CD14-positive monocyte (primary cell): ENCODE data around the gene PKNOX2. TPM values are rescaled to one million over a fixed set of nuclear protein-coding genes. Genes with fewer than 3 reads are reported as not detected.

Experiments
- DNase-seq, 3 donors: peaks; one replicate each; pipeline ENCODE4 v3.0.0-alpha.2; 2011 to 2022
- H2AFZ ChIP-seq: 2 replicates; pipeline ENCODE4 v1.6.0; 2012; ENCODE audit warnings: mild to moderate bottlenecking, low read depth, low read length, inconsistent platforms; ENCODE audit not compliant: insufficient read depth, poor library complexity, severe bottlenecking
- H3K27ac ChIP-seq, 2 donors: 1 replicate in 1 of 2; 2 replicates in 1 of 2; pipeline ENCODE4 v1.5.1; 2012 to 2013; ENCODE audit warnings: low read length in 2 of 2, control low read depth in 1 of 2, inconsistent platforms in 1 of 2, low read depth in 1 of 2, mild to moderate bottlenecking in 1 of 2
- H3K27me3 ChIP-seq, 2 donors: one replicate each; pipeline versions ENCODE4 v1.6.0 to v1.6.1; 2011 to 2013; ENCODE audit warnings: low read length in 2 of 2; ENCODE audit not compliant: control insufficient read depth in 2 of 2, insufficient read depth in 2 of 2
- H3K36me3 ChIP-seq, 2 donors: replicated peaks in 1 of 2; 1 replicate in 1 of 2; 2 replicates in 1 of 2; pipeline versions ENCODE4 v1.5.1 to v1.6.1; 2012 to 2013; ENCODE audit warnings: low read length in 2 of 2, control low read depth in 1 of 2, inconsistent platforms in 1 of 2, mild to moderate bottlenecking in 1 of 2; ENCODE audit not compliant: insufficient read depth in 2 of 2, control insufficient read depth in 1 of 2
- H3K4me1 ChIP-seq, 2 donors: 1 replicate in 1 of 2; 2 replicates in 1 of 2; pipeline versions ENCODE4 v1.5.1 to v1.6.1; 2012 to 2013; ENCODE audit warnings: low read length in 2 of 2, control low read depth in 1 of 2, inconsistent platforms in 1 of 2, mild to moderate bottlenecking in 1 of 2, moderate library complexity in 1 of 2; ENCODE audit not compliant: insufficient read depth in 2 of 2, control insufficient read depth in 1 of 2
- H3K4me2 ChIP-seq: replicated peaks from 2 replicates; pipeline ENCODE3; 2012; ENCODE audit warnings: low read length, moderate library complexity, mild to moderate bottlenecking; ENCODE audit not compliant: poor library complexity, severe bottlenecking; ENCODE audit errors: extremely low read depth
- H3K4me3 ChIP-seq, 3 experiments: fragments of 200-600 bp in 1 of 3; sonication (generic) in 1 of 3; replicated peaks in 1 of 3; 1 replicate in 2 of 3; 2 replicates in 1 of 3; pipeline ENCODE4 v1.5.1; 2011 to 2013; ENCODE audit warnings: low read length in 3 of 3, mild to moderate bottlenecking in 3 of 3, control low read depth in 2 of 3, low read depth in 2 of 3, inconsistent platforms in 1 of 3, moderate library complexity in 1 of 3
- H3K79me2 ChIP-seq: 2 replicates; pipeline ENCODE4 v1.6.0; 2012; ENCODE audit warnings: mild to moderate bottlenecking, control low read depth, inconsistent platforms, low read length, moderate library complexity; ENCODE audit not compliant: insufficient read depth
- H3K9ac ChIP-seq: 2 replicates; pipeline ENCODE4 v1.6.0; 2017; ENCODE audit warnings: low read length, mild to moderate bottlenecking; ENCODE audit not compliant: insufficient read depth, poor library complexity, severe bottlenecking
- H3K9me3 ChIP-seq, 2 donors: replicated peaks in 1 of 2; 1 replicate in 1 of 2; 2 replicates in 1 of 2; pipeline versions ENCODE4 v1.5.1 to v1.6.1; 2012 to 2013; ENCODE audit warnings: low read length in 2 of 2, control low read depth in 1 of 2; ENCODE audit not compliant: control insufficient read depth in 1 of 2, insufficient read depth in 1 of 2
- H4K20me1 ChIP-seq: 2 replicates; pipeline ENCODE4 v1.6.0; 2012; ENCODE audit warnings: mild to moderate bottlenecking, low read length, control low read depth, moderate library complexity; ENCODE audit not compliant: insufficient read depth
- H3K27ac Mint-ChIP-seq, 7 donors: one replicate each; pipeline ENCODE4 v1.8.0; 2020; ENCODE audit warnings: mild to moderate bottlenecking in 7 of 7, mixed read lengths in 7 of 7, moderate library complexity in 6 of 7, inconsistent platforms in 2 of 7
- H3K27me3 Mint-ChIP-seq, 3 donors: one replicate each; pipeline ENCODE4 v1.8.0; 2021 to 2022; ENCODE audit warnings: low read depth in 3 of 3, mild to moderate bottlenecking in 3 of 3, mixed read lengths in 3 of 3, moderate library complexity in 3 of 3, inconsistent platforms in 1 of 3
- H3K36me3 Mint-ChIP-seq, 2 donors: one replicate each; pipeline ENCODE4 v1.8.0; 2020; ENCODE audit warnings: mixed read lengths in 2 of 2, inconsistent platforms in 1 of 2, mild to moderate bottlenecking in 1 of 2
- H3K4me1 Mint-ChIP-seq: one replicate; pipeline ENCODE4 v1.8.0; 2020; ENCODE audit warnings: mild to moderate bottlenecking, mixed read lengths
- H3K4me3 Mint-ChIP-seq, 2 donors: one replicate each; pipeline ENCODE4 v1.8.0; 2020; ENCODE audit warnings: mild to moderate bottlenecking in 2 of 2, mixed read lengths in 2 of 2, moderate library complexity in 1 of 2
- H3K9me3 Mint-ChIP-seq, 7 donors: one replicate each; pipeline ENCODE4 v1.8.0; 2020 to 2022; ENCODE audit warnings: mixed read lengths in 7 of 7, mild to moderate bottlenecking in 6 of 7, moderate library complexity in 6 of 7, inconsistent platforms in 2 of 7
- WGBS: methylation state at CpG from one replicate; pipeline ENCODE4 v1.1.5; 2013; ENCODE audit warnings: missing lambda C conversion rate; ENCODE audit not compliant: insufficient coverage; 5-methylcytosine and 5-hydroxymethylcytosine counted together
- intact Hi-C, 2 donors: fragments of 100-400 bp; cut with micrococcal nuclease; formaldehyde crosslinking; loops; one replicate each; pipeline versions ENCODE4 v1.15.0 to v1.15.1; 2023
- polyA plus RNA-seq, 3 donors: library from polyadenylated mRNA; depleted of rRNA in 1 of 3; unstranded in 2 of 3; stranded (reverse) in 1 of 3; fragments of 300-500 nt in 2 of 3; fragments of >200 nt in 1 of 3; fragmentation: Illumina TruSeq in 2 of 3; gene quantifications; 1 replicate in 2 of 3; 2 replicates in 1 of 3; pipeline ENCODE4 v1.2.3, GENCODE V29; 2012 to 2021
- TF ChIP-seq, protein P1 (sequence below): fragments of 200-600 bp; IDR thresholded peaks from one replicate; pipeline ENCODE4 v1.8.0; 2022; ENCODE audit warnings: antibody characterized with exemption, mild to moderate bottlenecking

The PKNOX2 gene
- polyA plus RNA-seq, 3 donors = not detected

DNA sequence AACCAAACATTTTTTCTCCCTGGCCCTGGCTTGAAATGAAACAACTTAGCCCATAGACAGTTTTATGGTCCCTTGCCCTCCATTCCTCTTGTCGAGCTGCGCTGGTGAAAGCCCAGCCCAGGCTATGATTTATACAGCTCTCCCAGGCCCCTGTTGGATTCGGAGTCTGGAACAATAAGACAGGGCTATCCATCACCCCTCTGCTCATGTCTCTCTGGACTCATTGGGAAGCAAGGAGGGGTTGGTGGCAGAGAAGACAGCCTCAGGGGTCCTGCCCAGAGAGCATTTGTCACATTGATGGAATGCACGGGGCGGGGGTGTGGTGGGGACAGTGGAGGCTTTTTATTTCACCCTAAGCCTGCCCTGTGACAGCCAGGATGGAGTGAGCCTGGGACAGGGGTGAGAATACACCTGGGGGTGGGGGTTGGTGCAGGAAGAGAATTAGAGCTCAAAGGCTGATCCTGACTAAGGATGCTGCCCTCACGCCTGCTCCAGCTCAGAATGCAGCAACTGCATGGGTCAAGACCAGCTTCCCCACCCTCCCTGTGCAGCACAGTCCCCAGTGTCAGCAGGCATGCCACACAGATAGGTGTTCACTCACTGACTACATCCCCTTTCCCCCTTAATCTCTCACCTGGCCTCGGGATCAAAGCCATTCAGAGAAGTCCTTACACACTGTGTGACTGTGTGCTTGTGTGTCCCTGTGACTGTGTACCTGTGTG lies 10.0 kb upstream of the PKNOX2 start:
- H3K9me3 ChIP-seq = peaks cover 0 to 6% of the 10 kb centered on the region in 2 donors
- Mint-ChIP-seq H3K36me3 (no peaks in the 10 kb centered on the region), H3K9me3 (peaks cover 0 to 13% (median 3%) of the 10 kb centered on the region in 7 donors), H3K27me3 (peaks cover 18 to 42% (median 28%) of the 10 kb centered on the region in 3 donors), H3K27ac (no peak overlapping the region), H3K4me1 (no peaks in the 10 kb centered on the region), H3K4me3 (no peak overlapping the region)
- TF ChIP-seq, protein P1, sequence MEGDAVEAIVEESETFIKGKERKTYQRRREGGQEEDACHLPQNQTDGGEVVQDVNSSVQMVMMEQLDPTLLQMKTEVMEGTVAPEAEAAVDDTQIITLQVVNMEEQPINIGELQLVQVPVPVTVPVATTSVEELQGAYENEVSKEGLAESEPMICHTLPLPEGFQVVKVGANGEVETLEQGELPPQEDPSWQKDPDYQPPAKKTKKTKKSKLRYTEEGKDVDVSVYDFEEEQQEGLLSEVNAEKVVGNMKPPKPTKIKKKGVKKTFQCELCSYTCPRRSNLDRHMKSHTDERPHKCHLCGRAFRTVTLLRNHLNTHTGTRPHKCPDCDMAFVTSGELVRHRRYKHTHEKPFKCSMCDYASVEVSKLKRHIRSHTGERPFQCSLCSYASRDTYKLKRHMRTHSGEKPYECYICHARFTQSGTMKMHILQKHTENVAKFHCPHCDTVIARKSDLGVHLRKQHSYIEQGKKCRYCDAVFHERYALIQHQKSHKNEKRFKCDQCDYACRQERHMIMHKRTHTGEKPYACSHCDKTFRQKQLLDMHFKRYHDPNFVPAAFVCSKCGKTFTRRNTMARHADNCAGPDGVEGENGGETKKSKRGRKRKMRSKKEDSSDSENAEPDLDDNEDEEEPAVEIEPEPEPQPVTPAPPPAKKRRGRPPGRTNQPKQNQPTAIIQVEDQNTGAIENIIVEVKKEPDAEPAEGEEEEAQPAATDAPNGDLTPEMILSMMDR = no peak
- no peak overlapping the region for H3K27ac ChIP-seq
- no peaks in the 10 kb centered on the region for H3K4me1 ChIP-seq
- no peak overlapping the region for H3K4me2 ChIP-seq
- no peaks in the 10 kb centered on the region for H3K79me2 ChIP-seq
- H3K9ac ChIP-seq = no peak overlapping the region
- no peak overlapping the region for H2AFZ ChIP-seq
- intact Hi-C loops = no loop called here
- no peaks in the 10 kb centered on the region for H4K20me1 ChIP-seq
- peaks cover 0 to 5% of the 10 kb centered on the region in 2 donors for H3K27me3 ChIP-seq
- DNase-seq = no peak
- WGBS = 60% methylated on average over 2 of the region's 7 CpGs
- H3K36me3 ChIP-seq = no peaks in the 10 kb centered on the region
- H3K4me3 ChIP-seq = no peak overlapping the region

DNA sequence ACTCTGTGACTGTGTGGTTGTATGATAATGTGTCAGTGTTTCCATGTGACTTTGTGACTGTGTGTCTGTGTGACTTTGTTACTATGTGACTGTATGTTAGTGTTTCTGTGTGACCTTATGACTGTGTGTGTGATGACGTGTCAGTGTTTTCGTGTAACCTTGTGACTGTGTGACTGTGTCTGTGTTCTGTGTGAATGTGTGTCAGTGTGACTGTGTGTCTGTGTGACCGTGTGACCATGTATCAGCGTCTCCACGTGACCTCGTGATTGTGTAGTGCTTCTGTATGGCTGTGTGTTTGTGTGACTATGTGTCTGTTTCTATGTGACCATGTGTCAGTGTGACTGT lies 9.5 kb upstream of the PKNOX2 start:
- 96% methylated on average over 6 of the region's 6 CpGs for WGBS
- no peaks in the 10 kb centered on the region for H3K79me2 ChIP-seq
- H3K36me3 ChIP-seq = no peaks in the 10 kb centered on the region
- H3K4me3 ChIP-seq = no peak overlapping the region
- TF ChIP-seq, protein P1 = no peak
- peaks cover 0 to 13% (median 3%) of the 10 kb centered on the region in 7 donors for H3K9me3 Mint-ChIP-seq
- H3K9me3 ChIP-seq = peaks cover 0 to 6% of the 10 kb centered on the region in 2 donors
- H3K4me1 ChIP-seq = no peaks in the 10 kb centered on the region
- no peak overlapping the region for H2AFZ ChIP-seq
- no peaks in the 10 kb centered on the region for H3K36me3 Mint-ChIP-seq
- H4K20me1 ChIP-seq = no peaks in the 10 kb centered on the region
- H3K4me2 ChIP-seq = no peak overlapping the region
- intact Hi-C loops = no loop called here
- no peak overlapping the region for H3K27ac Mint-ChIP-seq
- H3K27me3 ChIP-seq = peaks cover 0 to 5% of the 10 kb centered on the region in 2 donors
- H3K4me1 Mint-ChIP-seq = no peaks in the 10 kb centered on the region
- peaks cover 21 to 41% (median 23%) of the 10 kb centered on the region in 3 donors for H3K27me3 Mint-ChIP-seq
- no peak overlapping the region for H3K9ac ChIP-seq
- H3K4me3 Mint-ChIP-seq = no peak overlapping the region
- DNase-seq = no peak
- no peak overlapping the region for H3K27ac ChIP-seq
